ENCODE data around the gene UBE2J1. TPM values are rescaled to one million over a fixed set of nuclear protein-coding genes. Genes with fewer than 3 reads are reported as not detected.

Gene UBE2J1
- total and polyA plus RNA-seq, 10 of the 15 experiments (the other 5 are each of a cell fraction or from before 2014, with no cell fraction given), result 48.7 to 131 (median 90.0) TPM

DNA sequence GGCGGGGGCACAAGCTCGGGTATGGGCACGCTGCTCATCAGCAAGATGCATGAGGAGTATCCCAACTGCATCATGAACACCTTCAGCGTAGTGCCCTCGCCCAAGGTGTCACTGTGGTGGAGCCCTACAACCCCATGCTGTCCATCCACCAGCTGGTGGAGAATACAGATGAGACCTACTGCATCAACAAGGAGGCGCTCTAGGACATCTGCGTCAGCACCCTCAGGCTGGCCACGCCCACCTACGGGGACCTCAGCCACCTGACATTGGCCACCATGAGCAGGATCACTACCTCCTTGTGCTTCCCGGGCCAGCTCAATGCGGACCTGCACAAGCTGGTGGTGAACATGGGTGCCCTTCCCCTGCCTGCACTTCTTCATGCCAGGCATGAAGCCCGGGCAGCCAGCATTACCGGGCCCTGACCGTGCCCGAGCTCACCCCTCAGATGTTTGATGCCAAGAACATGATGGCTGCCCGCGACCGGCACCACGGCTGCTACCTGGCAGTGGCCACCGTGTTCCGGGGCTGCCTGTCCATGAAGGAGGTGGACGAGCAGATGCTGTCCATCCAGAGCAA is 50.2 kb downstream of the UBE2J1 start:
- peaks cover 37% of the 10 kb centered on the region for H3K4me1 ChIP-seq (ENCODE audit: control insufficient read depth, insufficient read depth, low read length)
- H3K9ac ChIP-seq (ENCODE audit: control insufficient read depth, insufficient read depth, low read length), result no peak overlapping the region
- ChIA-PET POLR2A (no interaction called here), RAD21 (ENCODE audit: unreplicated experiment) (no interaction called here), SMC1A (ENCODE audit: uncharacterized antibody, unreplicated experiment) (interaction anchor here (1.0 kb wide), 1 partner anchor 62 kb away, joined by 3 read pairs; no protein-coding TSS in a partner anchor), CTCF (interaction anchor here (2.0 kb wide), 1 partner anchor 70 kb away, joined by 6 read pairs; no protein-coding TSS in a partner anchor)
- no peaks in the 10 kb centered on the region for H4K20me1 ChIP-seq (ENCODE audit: control insufficient read depth, insufficient read depth)
- H3K79me2 ChIP-seq (ENCODE audit: control insufficient read depth, insufficient read depth, low read length), result no peaks in the 10 kb centered on the region
- no peaks in the 10 kb centered on the region for H3K9me3 ChIP-seq (replicated peaks; ENCODE audit: control insufficient read depth, insufficient read depth, low read length)
- no TSS peak for BruUV-seq (replicated peaks)
- no peak overlapping the region for H3K27ac ChIP-seq (ENCODE audit: control insufficient read depth, insufficient read depth)
- no peak overlapping the region for H2AFZ ChIP-seq (ENCODE audit: control insufficient read depth, low read depth, low read length)
- WGBS (ENCODE audit: insufficient coverage, insufficient replicate concordance, low lambda C conversion rate, missing lambda C conversion rate), result 71% methylated on average over 22 of the region's 22 CpGs
- in situ Hi-C loops (cut with MboI) (no loop called here), intact Hi-C loops (cut with micrococcal nuclease; ENCODE audit: unreplicated experiment) (no loop called here)
- H3K27me3 ChIP-seq (replicated peaks in 1 of 2; ENCODE audit: control insufficient read depth in 2 of 2, insufficient read depth in 2 of 2, low read length in 1 of 2), result no peaks in the 10 kb centered on the region
- ATAC-seq (no peak), FAIRE-seq (no peak), DNase-seq (ENCODE audit: low read depth, low spot score) (no peak)
- H3K4me2 ChIP-seq (ENCODE audit: control insufficient read depth, insufficient read depth), result no peak overlapping the region
- H3K4me3 ChIP-seq, result no peak overlapping the region
- TF ChIP-seq EED (IDR thresholded peaks at IDR 0.05; ENCODE audit: low read depth) (no peak), ZBTB33 (IDR thresholded peaks at IDR 0.05) (no peak), TARDBP (IDR thresholded peaks at IDR 0.05; ENCODE audit: borderline replicate concordance) (no peak), BCL3 (IDR thresholded peaks at IDR 0.05; ENCODE audit: borderline replicate concordance, insufficient read depth, low read depth, low read length, poor library complexity, severe bottlenecking) (no peak), SMAD1 (IDR thresholded peaks at IDR 0.05; ENCODE audit: low read depth, partially characterized antibody) (no peak)
- TF ChIP-seq, protein P1, sequence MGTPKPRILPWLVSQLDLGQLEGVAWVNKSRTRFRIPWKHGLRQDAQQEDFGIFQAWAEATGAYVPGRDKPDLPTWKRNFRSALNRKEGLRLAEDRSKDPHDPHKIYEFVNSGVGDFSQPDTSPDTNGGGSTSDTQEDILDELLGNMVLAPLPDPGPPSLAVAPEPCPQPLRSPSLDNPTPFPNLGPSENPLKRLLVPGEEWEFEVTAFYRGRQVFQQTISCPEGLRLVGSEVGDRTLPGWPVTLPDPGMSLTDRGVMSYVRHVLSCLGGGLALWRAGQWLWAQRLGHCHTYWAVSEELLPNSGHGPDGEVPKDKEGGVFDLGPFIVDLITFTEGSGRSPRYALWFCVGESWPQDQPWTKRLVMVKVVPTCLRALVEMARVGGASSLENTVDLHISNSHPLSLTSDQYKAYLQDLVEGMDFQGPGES (IDR thresholded peaks at IDR 0.05), result no peak
- no peaks in the 10 kb centered on the region for H3K36me3 ChIP-seq (ENCODE audit: control insufficient read depth in 2 of 2, insufficient read depth in 2 of 2, low read length in 1 of 2)
